ENCODE measurements around the gene PRKRIP1. TPM values are rescaled to one million over a fixed set of nuclear protein-coding genes. Genes with fewer than 3 reads are reported as not detected.
A peak's percentile ranks its signal among the peaks of the same experiment; 100 is the strongest.
"Not testable (repeated sequence)": the region's sequence is repeated elsewhere in the genome, so short reads cannot be mapped to it uniquely, and the experiment has no call there.

The PRKRIP1 gene
- total RNA-seq, 4 donors from 2014 or later = 16.1 to 36.6 (median 25.4) TPM

DNA sequence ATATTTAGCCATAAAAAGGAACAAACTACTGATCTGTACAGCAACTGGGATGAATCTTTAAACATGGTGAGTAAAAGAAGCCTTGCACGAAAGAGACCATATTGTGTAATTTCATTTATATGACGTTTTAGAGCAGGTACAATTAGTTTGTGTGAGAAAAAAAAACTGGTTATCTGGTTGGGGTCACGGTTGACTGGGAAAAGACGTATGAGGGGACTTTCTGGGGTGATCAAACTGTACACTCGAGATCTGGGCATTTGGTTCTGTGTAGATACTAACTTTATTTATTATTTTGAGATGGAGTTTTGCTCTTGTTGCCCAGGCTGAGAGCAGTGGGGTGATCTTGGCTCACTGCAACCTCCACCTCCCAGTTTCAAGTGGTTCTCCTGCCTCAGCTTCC, 4.2 kb downstream of the PRKRIP1 start:
- Histone ChIP-seq H3K4me1 (no peaks in the 10 kb centered on the region), H3K36me3 (no peaks in the 10 kb centered on the region), H3K27ac (no peak overlapping the region), H3K4me3 (no peak overlapping the region), H3K27me3 (no peaks in the 10 kb centered on the region), H3K9me3 (no peaks in the 10 kb centered on the region)
- intact Hi-C loops (cut with DNase I; ENCODE audit: low total_unique reads) = no loop called here
- TF ChIP-seq POLR2A (IDR thresholded peaks at IDR 0.05) = no peak
- TF ChIP-seq, protein P1, sequence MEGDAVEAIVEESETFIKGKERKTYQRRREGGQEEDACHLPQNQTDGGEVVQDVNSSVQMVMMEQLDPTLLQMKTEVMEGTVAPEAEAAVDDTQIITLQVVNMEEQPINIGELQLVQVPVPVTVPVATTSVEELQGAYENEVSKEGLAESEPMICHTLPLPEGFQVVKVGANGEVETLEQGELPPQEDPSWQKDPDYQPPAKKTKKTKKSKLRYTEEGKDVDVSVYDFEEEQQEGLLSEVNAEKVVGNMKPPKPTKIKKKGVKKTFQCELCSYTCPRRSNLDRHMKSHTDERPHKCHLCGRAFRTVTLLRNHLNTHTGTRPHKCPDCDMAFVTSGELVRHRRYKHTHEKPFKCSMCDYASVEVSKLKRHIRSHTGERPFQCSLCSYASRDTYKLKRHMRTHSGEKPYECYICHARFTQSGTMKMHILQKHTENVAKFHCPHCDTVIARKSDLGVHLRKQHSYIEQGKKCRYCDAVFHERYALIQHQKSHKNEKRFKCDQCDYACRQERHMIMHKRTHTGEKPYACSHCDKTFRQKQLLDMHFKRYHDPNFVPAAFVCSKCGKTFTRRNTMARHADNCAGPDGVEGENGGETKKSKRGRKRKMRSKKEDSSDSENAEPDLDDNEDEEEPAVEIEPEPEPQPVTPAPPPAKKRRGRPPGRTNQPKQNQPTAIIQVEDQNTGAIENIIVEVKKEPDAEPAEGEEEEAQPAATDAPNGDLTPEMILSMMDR (IDR thresholded peaks at IDR 0.05) = no peak
- DNase-seq = no peak

DNA sequence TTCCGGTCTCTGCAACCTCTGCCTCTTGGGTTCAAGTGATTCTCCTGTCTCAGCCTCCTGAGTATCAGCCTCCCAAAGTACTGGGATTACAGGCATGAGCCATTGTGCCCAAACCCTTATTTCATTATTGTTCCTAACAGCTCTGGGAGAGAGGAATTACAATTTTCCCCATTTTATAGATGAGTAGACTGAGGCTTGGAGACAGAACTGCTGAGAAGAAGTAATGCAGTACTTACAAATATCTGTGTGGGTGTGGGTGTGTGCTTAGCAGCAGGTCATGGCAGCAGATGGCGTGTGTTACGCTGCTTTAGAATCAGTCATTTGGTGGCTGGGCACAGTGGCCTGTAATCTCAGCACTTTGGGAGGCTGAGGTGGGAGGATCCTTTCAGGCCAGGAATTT, 7.4 kb downstream of the PRKRIP1 start:
- Histone ChIP-seq H3K4me3 (no peak overlapping the region), H3K27me3 (no peaks in the 10 kb centered on the region), H3K27ac (no peak overlapping the region), H3K36me3 (no peaks in the 10 kb centered on the region), H3K4me1 (no peaks in the 10 kb centered on the region), H3K9me3 (no peaks in the 10 kb centered on the region)
- intact Hi-C loops (cut with DNase I; ENCODE audit: low total_unique reads) = no loop called here
- no peak for DNase-seq
- TF ChIP-seq, protein P1 (IDR thresholded peaks at IDR 0.05) = no peak
- no peak for TF ChIP-seq POLR2A (IDR thresholded peaks at IDR 0.05)

- no peak for TF ChIP-seq POLR2A (IDR thresholded peaks at IDR 0.05)
- TF ChIP-seq, protein P1 (IDR thresholded peaks at IDR 0.05) = peak; percentile 28 to 51 (median 39)
- no peaks in the 10 kb centered on the region for H3K9me3 ChIP-seq
- H3K4me1 ChIP-seq = no peaks in the 10 kb centered on the region
- no peak for DNase-seq
- H3K27me3 ChIP-seq = no peaks in the 10 kb centered on the region
- intact Hi-C loops (cut with DNase I; ENCODE audit: low total_unique reads) = no loop called here
- no peak overlapping the region for H3K4me3 ChIP-seq
- H3K36me3 ChIP-seq = no peaks in the 10 kb centered on the region
- no peak overlapping the region for H3K27ac ChIP-seq
Observed at GRCh38 chr7:102404005-102404861, 8.1 kb downstream of the PRKRIP1 start.

DNA sequence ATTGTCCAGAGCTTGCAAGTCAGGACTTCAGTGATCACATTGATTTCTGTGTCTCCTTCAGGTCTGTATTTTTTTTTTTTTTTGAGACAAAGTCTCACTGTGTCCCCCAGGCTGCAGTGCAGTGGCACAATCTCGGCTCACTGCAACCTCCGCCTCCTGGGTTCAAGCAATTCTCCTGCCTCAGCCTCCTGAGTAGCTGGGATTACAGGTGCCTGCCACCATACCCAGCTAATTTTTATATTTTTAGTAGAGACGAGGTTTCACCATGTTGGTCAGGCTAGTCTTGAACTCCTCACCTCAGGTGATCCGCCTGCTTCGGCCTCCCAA, 8.7 kb downstream of the PRKRIP1 start:
- H3K27ac ChIP-seq; H3K4me1 ChIP-seq; intact Hi-C loops (cut with DNase I; ENCODE audit: low total_unique reads); H3K4me3 ChIP-seq; DNase-seq; H3K36me3 ChIP-seq; H3K9me3 ChIP-seq; H3K27me3 ChIP-seq: not testable (repeated sequence)

DNA sequence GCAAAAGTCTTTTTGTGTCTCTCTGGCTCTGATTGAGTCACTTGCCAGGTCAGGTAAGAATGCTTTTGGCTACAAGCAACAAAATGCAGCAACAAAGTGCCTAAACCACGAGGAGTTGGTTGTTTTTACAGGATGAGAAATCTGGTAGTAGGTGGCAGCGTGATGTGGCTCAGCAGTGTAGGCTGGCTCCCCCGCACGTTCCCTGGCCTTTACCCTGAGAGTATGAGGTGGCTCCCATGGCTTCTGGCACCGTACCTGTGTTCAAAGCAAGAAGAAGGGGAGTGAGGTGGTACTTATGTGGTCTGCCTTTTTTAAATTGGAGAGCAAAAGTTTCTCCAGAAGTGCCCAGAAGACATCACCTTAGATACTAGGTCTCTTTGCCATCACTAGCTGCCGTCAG, 11.7 kb downstream of the PRKRIP1 start:
- Histone ChIP-seq H3K27ac (no peak overlapping the region), H3K9me3 (no peaks in the 10 kb centered on the region), H3K36me3 (no peaks in the 10 kb centered on the region), H3K4me1 (no peaks in the 10 kb centered on the region), H3K4me3 (no peak overlapping the region), H3K27me3 (no peaks in the 10 kb centered on the region)
- intact Hi-C loops (cut with DNase I; ENCODE audit: low total_unique reads) = no loop called here
- no peak for DNase-seq
- TF ChIP-seq POLR2A (IDR thresholded peaks at IDR 0.05) = no peak
- TF ChIP-seq, protein P1 (IDR thresholded peaks at IDR 0.05) = no peak

- H3K27ac ChIP-seq; H3K9me3 ChIP-seq; DNase-seq; intact Hi-C loops (cut with DNase I; ENCODE audit: low total_unique reads); H3K4me1 ChIP-seq; H3K36me3 ChIP-seq; H3K4me3 ChIP-seq; H3K27me3 ChIP-seq: not testable (repeated sequence)
Observed at GRCh38 chr7:102408530-102408929, 12.4 kb downstream of the PRKRIP1 start.

Data from uterus (tissue), 4 donors.